NCI-H2196 treated with DMSO at 0.1 percent for 48 hours (cell line): ENCODE data around the gene FOXP1.
A peak's percentile ranks its signal among the peaks of the same experiment; 100 is the strongest.

Source experiments
- DNase-seq: peaks from one replicate; lab custom pipeline; 2025; ENCODE audit not compliant: unreplicated experiment; lab: John Stamatoyannopoulos, UW

FOXP1 gene

GRCh38 chr3:71070497-71071463 is 512.7 kb downstream of the FOXP1 start:
- DNase-seq, result no peak

GRCh38 chr3:71069797-71070196 is 513.7 kb downstream of the FOXP1 start:
- DNase-seq, result peak; percentile 8

- no peak for DNase-seq
Measured at GRCh38 chr3:71067977-71068654, 515.4 kb downstream of the FOXP1 start.

- no peak for DNase-seq
Measured at GRCh38 chr3:71066849-71067261, 516.7 kb downstream of the FOXP1 start.

GRCh38 chr3:71066356-71066755 is 517.2 kb downstream of the FOXP1 start:
- no peak for DNase-seq

GRCh38 chr3:71065764-71066013 is 517.8 kb downstream of the FOXP1 start:
- no peak for DNase-seq

- no peak for DNase-seq
Measured at GRCh38 chr3:71064956-71065763, 518.4 kb downstream of the FOXP1 start.

GRCh38 chr3:71064291-71064955 is 519.1 kb downstream of the FOXP1 start:
- DNase-seq, result no peak

GRCh38 chr3:71063773-71064290 is 519.7 kb downstream of the FOXP1 start:
- no peak for DNase-seq

- no peak for DNase-seq
Measured at GRCh38 chr3:71062952-71063772, 520.4 kb downstream of the FOXP1 start.

- DNase-seq, result no peak
Measured at GRCh38 chr3:71062037-71062932, 521.2 kb downstream of the FOXP1 start.

GRCh38 chr3:71061581-71061980 is 521.9 kb downstream of the FOXP1 start:
- no peak for DNase-seq

- no peak for DNase-seq
Measured at GRCh38 chr3:71061037-71061436, 522.5 kb downstream of the FOXP1 start.

- DNase-seq, result no peak
Measured at GRCh38 chr3:71060536-71060935, 523.0 kb downstream of the FOXP1 start.

- DNase-seq, result no peak
Measured at GRCh38 chr3:71057526-71057894, 526.0 kb downstream of the FOXP1 start.

GRCh38 chr3:71056327-71056726 is 527.2 kb downstream of the FOXP1 start:
- DNase-seq, result no peak

- DNase-seq, result no peak
Measured at GRCh38 chr3:71055257-71056001, 528.1 kb downstream of the FOXP1 start.

GRCh38 chr3:71054312-71054711 is 529.2 kb downstream of the FOXP1 start:
- no peak for DNase-seq
